ENCODE measurements around the gene RNF151.

DNA sequence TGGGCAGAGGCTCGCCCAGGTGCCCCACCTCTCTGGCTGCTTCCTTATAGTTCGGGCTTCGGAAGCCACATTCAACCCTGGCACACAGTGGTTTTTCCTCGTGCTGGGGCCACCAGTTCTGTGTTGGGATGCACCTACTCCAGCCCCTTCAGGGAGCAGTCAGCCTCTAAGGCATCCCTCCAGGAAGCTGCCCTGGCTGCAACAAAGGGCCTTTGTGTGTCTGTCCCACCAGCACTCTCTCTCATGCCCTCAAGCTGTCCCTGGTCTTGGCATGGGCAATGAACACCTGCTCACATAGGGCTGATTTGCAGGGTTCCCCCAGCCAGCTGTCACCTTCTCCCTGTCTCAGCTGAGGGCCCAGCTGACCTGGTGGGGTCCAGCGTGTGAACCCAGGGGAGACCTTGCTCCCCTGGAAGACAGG is 15.4 kb downstream of the RNF151 start:
- TF ChIP-seq, protein P1, sequence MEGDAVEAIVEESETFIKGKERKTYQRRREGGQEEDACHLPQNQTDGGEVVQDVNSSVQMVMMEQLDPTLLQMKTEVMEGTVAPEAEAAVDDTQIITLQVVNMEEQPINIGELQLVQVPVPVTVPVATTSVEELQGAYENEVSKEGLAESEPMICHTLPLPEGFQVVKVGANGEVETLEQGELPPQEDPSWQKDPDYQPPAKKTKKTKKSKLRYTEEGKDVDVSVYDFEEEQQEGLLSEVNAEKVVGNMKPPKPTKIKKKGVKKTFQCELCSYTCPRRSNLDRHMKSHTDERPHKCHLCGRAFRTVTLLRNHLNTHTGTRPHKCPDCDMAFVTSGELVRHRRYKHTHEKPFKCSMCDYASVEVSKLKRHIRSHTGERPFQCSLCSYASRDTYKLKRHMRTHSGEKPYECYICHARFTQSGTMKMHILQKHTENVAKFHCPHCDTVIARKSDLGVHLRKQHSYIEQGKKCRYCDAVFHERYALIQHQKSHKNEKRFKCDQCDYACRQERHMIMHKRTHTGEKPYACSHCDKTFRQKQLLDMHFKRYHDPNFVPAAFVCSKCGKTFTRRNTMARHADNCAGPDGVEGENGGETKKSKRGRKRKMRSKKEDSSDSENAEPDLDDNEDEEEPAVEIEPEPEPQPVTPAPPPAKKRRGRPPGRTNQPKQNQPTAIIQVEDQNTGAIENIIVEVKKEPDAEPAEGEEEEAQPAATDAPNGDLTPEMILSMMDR (IDR thresholded peaks at IDR 0.05; ENCODE audit: insufficient read depth, low read depth, low read length): no peak
- no peak for TF ChIP-seq EZH2 (IDR thresholded peaks at IDR 0.05; ENCODE audit: insufficient read depth, low read length)

All from astrocyte (in vitro differentiated cells and primary cell).